HG03571 (cell line): ENCODE data around the gene OTULIN.

ENCODE experiments used
- ATAC-seq: cut with Tn5 transposase; IDR thresholded peaks from one replicate; pipeline ENCODE4 v1.9.1; 2021; ENCODE audit not compliant: unreplicated experiment

The OTULIN gene

DNA sequence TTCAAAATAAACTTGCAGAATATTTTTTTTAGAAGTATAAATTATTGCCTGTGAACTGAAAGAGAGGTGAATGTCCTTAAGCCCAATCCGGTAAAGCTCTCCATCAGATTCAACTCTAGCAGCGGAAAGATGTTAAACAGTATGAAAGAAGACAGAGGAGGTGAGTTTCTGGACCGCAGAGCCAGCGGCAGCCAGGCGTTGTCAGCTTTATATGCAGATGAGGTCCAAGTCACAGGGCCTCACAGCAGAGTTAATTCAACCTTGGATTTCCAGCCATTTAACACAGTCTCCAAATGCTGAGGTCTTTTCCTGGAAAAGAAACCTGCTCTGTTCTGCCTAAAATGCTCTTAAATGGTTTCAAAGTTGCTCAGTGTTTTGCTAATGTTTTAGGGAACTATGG, 75.5 kb downstream of the OTULIN start:
- no peak for ATAC-seq

DNA sequence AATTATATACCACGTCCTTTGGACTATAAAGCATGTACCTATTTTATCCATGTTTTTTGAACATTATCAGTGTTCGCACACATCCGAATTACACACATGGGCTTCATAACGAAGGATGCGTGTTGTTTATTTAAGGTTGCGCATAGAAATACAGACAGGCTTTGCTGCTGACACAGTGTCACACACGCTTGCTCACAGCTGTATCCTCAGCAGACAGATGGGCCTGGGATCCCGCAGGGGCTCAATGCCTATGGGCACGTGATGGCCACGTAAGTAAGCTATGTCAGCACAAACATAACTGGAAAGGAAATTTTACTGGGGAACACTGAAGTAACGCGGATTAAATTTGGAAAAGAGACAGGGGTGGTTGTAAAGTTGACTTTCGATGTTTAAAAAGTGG, 76.6 kb downstream of the OTULIN start:
- ATAC-seq, result no peak

DNA sequence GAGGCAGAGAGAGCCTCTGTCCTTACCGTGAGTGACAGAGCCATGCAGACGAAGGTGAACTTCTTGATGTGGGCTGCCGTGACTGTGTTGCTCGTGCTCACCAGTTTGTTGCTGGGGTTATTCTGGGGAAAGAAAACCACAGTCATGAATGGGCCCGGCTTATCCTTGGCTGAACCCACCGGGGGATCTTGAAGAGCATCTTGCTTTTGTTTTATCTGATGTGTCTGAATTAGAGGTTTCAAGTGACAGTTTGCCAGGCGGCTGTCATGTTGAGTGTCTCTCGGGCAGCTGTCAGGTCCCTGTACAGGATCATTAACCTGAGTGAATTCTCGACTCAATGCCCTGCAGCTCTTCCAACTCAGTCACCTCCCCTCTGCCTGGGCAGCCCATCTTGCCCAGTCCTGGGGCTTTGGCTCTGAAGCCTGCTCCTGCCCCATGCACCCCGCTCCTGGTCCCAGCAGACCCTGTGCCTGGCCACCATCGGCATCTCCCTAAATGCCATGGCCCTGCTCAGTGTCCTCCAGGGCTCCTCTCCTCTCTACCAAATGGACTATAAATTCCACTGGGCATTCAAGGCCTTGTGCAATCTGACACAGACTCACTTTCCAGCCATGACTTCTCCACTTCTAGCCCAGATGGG, 77.4 kb downstream of the OTULIN start:
- no peak for ATAC-seq

DNA sequence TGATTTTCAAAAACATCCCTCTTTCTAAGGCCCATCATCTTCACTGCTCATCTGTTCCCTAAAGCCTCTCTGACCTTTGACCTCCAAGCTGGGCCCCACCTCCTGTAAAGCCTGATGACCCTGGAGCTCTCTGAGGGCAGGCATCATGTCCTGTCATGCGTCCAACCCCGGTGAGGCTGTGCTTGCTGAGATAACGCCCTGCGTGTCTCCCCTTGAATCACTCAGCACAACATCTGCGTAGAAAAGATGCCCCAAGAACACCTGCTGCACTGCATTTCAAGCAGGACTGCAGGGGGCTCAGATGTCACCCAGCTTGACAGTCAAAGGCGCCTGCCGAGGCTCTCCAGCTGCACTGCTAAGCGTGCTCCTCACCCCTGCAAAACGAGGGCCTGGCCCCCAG, 78.0 kb downstream of the OTULIN start:
- no peak for ATAC-seq

DNA sequence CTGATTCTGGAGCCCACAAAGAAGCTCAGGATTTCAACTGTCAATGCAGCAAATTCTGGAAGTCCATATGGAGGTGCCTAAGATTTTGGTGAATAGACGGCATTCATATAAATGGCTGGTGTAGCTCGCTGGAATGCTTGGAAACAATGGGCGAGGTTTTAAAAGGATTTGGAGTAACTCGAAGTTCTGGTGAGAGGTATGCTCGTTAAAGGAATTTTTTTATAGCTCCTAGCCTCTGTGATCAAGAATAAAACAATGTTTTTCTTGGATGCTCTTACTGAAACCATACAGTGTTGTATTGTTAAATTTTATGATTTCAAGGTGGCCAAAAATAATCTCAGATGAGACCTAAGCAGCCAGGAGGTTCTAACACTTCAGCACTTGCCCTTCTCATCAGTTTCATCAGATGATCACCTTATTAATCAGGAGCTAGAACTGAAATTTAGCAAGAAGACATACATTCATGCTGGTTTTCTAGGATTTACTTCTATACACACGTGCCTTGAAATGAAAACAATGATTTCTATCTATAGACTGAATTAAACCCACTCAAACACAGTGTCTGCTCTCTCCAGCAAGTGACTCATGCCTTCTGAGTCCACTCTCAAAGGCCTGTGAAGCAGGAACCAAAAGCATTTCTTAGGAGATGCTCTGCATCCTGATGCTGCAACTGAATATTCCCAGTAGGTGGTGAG, 79.2 kb downstream of the OTULIN start:
- no peak for ATAC-seq

DNA sequence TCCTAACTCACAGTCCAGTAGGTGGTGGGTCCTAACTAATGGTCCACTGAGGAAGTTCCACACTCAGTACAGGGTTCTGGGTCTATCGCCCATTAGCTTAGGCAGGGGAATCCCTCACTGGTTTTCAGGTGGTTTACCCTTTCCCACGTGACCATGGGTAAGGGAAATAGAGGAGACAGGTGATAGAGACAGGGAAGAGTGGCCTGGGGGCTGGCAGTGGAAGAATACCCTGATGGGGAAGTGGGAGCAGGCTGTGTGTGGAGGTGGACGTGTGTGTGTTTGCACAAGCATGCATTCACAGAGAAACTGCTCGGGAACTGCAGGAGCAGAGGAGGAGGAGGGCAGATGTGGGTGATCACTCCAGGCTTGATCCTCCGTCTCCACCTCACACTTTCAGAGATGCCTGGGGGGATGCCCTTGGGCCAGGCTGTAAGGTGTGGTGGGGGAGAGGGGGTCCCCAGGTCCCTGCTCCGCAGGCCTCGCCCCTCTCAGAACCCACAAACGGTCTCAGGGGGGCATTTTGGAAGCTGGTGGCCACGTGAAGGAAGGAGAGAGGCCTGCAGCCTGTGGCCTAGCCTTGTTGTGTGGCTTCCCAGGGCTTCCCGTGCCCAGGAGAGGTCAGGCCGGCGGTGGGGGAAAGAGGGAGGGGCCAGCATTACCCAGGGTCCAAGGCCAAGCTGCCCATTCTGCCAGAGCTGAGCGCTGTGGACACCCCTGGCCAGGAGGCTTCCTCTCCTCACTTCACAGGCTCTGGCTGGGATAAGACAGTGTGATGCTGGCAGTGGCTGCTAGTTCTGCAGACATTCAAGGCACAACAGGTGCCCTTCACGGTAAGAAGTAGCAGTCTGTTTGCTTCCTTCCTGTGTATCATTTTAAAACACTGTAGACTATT, 80.0 kb downstream of the OTULIN start:
- ATAC-seq, result no peak

DNA sequence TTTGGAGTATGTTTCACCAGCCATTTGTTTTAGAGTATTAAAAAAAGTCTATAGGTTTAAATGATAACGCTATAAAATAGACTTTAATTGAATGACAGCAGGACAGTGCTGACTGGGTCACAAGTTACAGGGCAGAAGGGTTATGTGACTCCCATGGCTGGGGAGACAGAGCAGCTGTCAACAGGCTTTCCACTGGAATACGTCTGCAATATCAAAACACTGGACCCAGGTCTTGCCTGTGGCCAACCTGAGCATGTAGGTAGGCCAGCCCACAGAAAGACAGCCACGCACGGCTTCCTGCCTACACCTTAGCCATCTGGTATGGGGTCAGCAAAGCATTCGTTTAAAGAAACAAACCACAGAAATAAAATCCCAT, 80.7 kb downstream of the OTULIN start:
- no peak for ATAC-seq

DNA sequence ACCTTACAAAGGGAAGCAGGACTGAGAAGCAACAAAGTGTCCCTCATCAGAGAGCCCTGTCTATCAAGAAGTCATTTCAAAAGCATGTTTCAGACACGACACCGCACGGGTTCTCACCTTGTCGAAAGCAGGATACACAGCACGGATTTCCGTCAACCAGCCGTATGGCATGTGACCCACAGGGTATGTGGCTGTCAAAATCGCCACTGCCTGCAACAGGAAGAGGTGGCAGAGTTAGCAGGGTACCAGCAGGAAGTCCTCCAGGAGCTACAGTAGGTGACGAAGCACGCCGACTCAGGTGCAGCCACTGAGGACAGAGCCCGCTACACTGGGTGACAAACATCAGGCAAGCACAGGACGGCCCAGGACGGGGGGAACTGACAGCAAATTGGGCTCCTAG, 81.2 kb downstream of the OTULIN start:
- no peak for ATAC-seq

DNA sequence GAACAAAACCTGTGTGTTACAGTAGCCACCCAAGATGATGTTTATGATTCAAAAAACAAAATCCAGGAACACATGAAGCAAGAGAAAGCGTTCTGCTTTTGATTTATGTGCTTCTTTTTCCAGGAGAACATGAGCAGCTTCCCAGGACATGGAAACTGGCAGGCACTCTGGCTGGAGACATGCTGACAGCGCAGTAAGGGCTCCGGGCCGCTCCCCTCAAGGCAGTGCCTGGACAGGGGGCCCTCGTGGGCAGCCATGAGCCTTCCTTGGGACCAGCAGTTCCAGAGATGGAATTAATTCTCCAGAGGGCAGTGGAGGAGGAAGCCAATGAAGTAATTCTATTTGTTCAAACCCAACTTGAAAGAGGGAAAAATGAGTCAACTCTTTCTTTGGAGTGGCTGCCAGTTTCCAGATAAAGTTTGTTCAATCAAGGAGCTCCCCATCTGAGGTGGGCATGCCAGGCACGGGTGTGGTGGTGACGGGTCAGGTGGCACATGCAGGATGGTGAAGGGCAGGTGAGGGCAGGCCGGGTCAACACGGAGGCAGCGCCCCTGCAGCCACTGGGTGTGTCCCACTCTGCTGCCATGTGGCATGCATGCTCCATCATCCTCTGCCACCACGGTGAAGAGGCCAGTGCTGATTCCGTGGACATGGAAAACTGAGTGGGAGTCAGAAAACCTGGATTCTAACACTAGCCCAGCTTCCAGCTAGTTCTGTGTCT, 83.8 kb downstream of the OTULIN start:
- ATAC-seq, result no peak
